K562 (cell line): ENCODE measurements around the gene TP73. TPM values are rescaled to one million over a fixed set of nuclear protein-coding genes. Genes with fewer than 3 reads are reported as not detected.
A peak's percentile ranks its signal among the peaks of the same experiment; 100 is the strongest.

Source experiments
- BHLHE40 ChIP-seq: IDR thresholded peaks from 2 replicates; pipeline ENCODE4 v1.6.1; 2011; ENCODE audit warnings: low read length, improper control_type of control experiment
- CBFA2T3 ChIP-seq: fragments of 450-650 bp; IDR thresholded peaks from 2 replicates; pipeline ENCODE4 v1.6.1; 2017
- CREB1 ChIP-seq, 2 experiments: sonication (generic) in 1 of 2; formaldehyde crosslinking in 1 of 2; IDR thresholded peaks; 2 replicates each; pipeline versions ENCODE4 v1.6.1 to v1.8.0; 2012 to 2022; ENCODE audit warnings: inconsistent platforms in 1 of 2, mild to moderate bottlenecking in 1 of 2, missing genetic modification reagents in 1 of 2, moderate library complexity in 1 of 2
- HEY1 ChIP-seq: fragments of 250-450 bp; sonication (Bioruptor Pico); IDR thresholded peaks from 2 replicates; pipeline ENCODE4 v1.5.0; 2020; ENCODE audit warnings: mild to moderate bottlenecking, moderate library complexity, borderline replicate concordance
- HNRNPK ChIP-seq: fragments of 200-400 bp; formaldehyde crosslinking; IDR thresholded peaks from one replicate; pipeline ENCODE4 v1.6.1; 2018; ENCODE audit warnings: mild to moderate bottlenecking, low read depth, low read length; ENCODE audit not compliant: poor library complexity, severe bottlenecking
- HNRNPL ChIP-seq: fragments of 200-400 bp; formaldehyde crosslinking; IDR thresholded peaks from 2 replicates; pipeline ENCODE4 v1.6.1; 2017; ENCODE audit warnings: low read depth, mild to moderate bottlenecking, low read length
- MAFK ChIP-seq: IDR thresholded peaks from 2 replicates; pipeline ENCODE4 v1.6.1; 2011; ENCODE audit warnings: low read length, improper control_type of control experiment
- MTF1 ChIP-seq: fragments of 250-450 bp; sonication (Bioruptor Pico); IDR thresholded peaks from 2 replicates; pipeline ENCODE4 v1.9.0; 2021; ENCODE audit warnings: moderate library complexity, mild to moderate bottlenecking, inconsistent platforms, borderline replicate concordance
- PRDM10 ChIP-seq: fragments of 450-650 bp; IDR thresholded peaks from 2 replicates; pipeline ENCODE4 v1.6.1; 2018; ENCODE audit not compliant: partially characterized antibody
- RFX1 ChIP-seq: fragments of 450-650 bp; IDR thresholded peaks from 2 replicates; pipeline ENCODE4 v1.6.1; 2016; ENCODE audit warnings: mild to moderate bottlenecking, moderate library complexity
- SPI1 ChIP-seq: IDR thresholded peaks from 2 replicates; pipeline ENCODE4 v1.6.1; 2011; ENCODE audit warnings: low read depth, low read length, control low read depth, borderline replicate concordance
- STAT5A ChIP-seq: IDR thresholded peaks from 2 replicates; pipeline ENCODE4 v1.6.1; 2012; ENCODE audit warnings: low read length, inconsistent platforms, borderline replicate concordance
- ZBTB7A ChIP-seq: IDR thresholded peaks from 2 replicates; pipeline ENCODE4 v1.6.1; 2011; ENCODE audit warnings: low read depth, mild to moderate bottlenecking, low read length, moderate library complexity, borderline replicate concordance; ENCODE audit not compliant: control insufficient read depth
- ZC3H4 ChIP-seq: sonication (generic); formaldehyde crosslinking; IDR thresholded peaks from 2 replicates; pipeline ENCODE4 v1.9.0; 2021; ENCODE audit warnings: missing genetic modification reagents, borderline replicate concordance
- ZC3H8 ChIP-seq: fragments of 450-650 bp; IDR thresholded peaks from 2 replicates; pipeline ENCODE4 v1.6.1; 2017
- ZNF280A ChIP-seq: fragments of 450-650 bp; IDR thresholded peaks from 2 replicates; pipeline ENCODE4 v1.6.1; 2018; ENCODE audit warnings: mild to moderate bottlenecking, low read depth; ENCODE audit not compliant: partially characterized antibody
- ZSCAN32 ChIP-seq: fragments of 450-650 bp; formaldehyde crosslinking; IDR thresholded peaks from 2 replicates; pipeline ENCODE4 v1.4.0; 2020; ENCODE audit warnings: mild to moderate bottlenecking, moderate library complexity
- polyA plus RNA-seq, 8 experiments: library from polyadenylated mRNA; depleted of rRNA in 4 of 8; stranded (reverse) in 5 of 8; unstranded in 3 of 8; fragments of >200 nt; fragmentation: Nextera tagmentation in 2 of 8; fragmentation: Illumina TruSeq in 1 of 8; extraction: Ambion mirVana in 2 of 8; extraction: Trizol in 1 of 8; gene quantifications; 2 replicates each; pipeline versions ENCODE4 v1.2.1 to v1.2.3, GENCODE V29; 2011 to 2014; ENCODE audit warnings: inconsistent platforms in 1 of 8, missing spikeins in 1 of 8
- total RNA-seq, 7 experiments: library from RNA; depleted of rRNA in 6 of 7; stranded (reverse); fragments of >200 nt in 6 of 7; fragmentation: Illumina TruSeq in 2 of 7; extraction: Trizol in 2 of 7; gene quantifications; 2 replicates each; pipeline versions ENCODE4 v1.2.1 to v1.2.3, GENCODE V29; 2011 to 2021; ENCODE audit warnings: low replicate concordance in 1 of 7
- TF ChIP-seq, protein P1 (sequence below): fragments of 450-650 bp; IDR thresholded peaks from 2 replicates; pipeline ENCODE4 v1.6.1; 2017; ENCODE audit warnings: mild to moderate bottlenecking, moderate library complexity
- TF ChIP-seq, protein P2 (sequence below): fragments of 450-650 bp; formaldehyde crosslinking; IDR thresholded peaks from 2 replicates; pipeline ENCODE4 v1.4.0; 2020; ENCODE audit warnings: mild to moderate bottlenecking

The TP73 gene
- total and polyA plus RNA-seq, 9 of the 15 experiments (the other 6 are each of a cell fraction or from before 2014, with no cell fraction given): 0.07 to 1.6 (median 0.40) TPM; not detected in 2

GRCh38 chr1:3624200-3625136, 27.8 kb upstream of the TP73 start, which contains the start of gene TPRG1L (continued):
- TF ChIP-seq MTF1 (CRISPR knock-in tag) (no peak), RFX1 (peak; percentile 92), PRDM10 (no peak), SPI1 (peak; percentile 87), ZNF280A (no peak), MAFK (no peak), BHLHE40 (peak; percentile 90), CREB1 (IDR thresholded peaks at IDR 0.05) (peak; percentile 72), CREB1 (CRISPR knock-in tag; IDR thresholded peaks at IDR 0.05) (peak; percentile 87; the same call in 1 of the 2 replicates), ZBTB7A (peak; percentile 34; the same call in 1 of the 2 replicates), HEY1 (CRISPR knock-in tag) (no peak), HNRNPL (no peak), HNRNPK (no peak), ZSCAN32 (CRISPR knock-in tag) (no peak), ZC3H4 (no peak), STAT5A (no peak), ZC3H8 (no peak), CBFA2T3 (no peak)
- TF ChIP-seq, protein P1, sequence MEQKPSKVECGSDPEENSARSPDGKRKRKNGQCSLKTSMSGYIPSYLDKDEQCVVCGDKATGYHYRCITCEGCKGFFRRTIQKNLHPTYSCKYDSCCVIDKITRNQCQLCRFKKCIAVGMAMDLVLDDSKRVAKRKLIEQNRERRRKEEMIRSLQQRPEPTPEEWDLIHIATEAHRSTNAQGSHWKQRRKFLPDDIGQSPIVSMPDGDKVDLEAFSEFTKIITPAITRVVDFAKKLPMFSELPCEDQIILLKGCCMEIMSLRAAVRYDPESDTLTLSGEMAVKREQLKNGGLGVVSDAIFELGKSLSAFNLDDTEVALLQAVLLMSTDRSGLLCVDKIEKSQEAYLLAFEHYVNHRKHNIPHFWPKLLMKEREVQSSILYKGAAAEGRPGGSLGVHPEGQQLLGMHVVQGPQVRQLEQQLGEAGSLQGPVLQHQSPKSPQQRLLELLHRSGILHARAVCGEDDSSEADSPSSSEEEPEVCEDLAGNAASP: no peak
- TF ChIP-seq, protein P2, sequence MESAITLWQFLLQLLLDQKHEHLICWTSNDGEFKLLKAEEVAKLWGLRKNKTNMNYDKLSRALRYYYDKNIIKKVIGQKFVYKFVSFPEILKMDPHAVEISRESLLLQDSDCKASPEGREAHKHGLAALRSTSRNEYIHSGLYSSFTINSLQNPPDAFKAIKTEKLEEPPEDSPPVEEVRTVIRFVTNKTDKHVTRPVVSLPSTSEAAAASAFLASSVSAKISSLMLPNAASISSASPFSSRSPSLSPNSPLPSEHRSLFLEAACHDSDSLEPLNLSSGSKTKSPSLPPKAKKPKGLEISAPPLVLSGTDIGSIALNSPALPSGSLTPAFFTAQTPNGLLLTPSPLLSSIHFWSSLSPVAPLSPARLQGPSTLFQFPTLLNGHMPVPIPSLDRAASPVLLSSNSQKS: no peak
